ENCODE data around the gene GSK3B. TPM values are rescaled to one million over a fixed set of nuclear protein-coding genes. Genes with fewer than 3 reads are reported as not detected.
A peak's percentile ranks its signal among the peaks of the same experiment; 100 is the strongest.

Gene GSK3B
- total and polyA plus RNA-seq, 2 donors from 2014 or later = 6.4 to 52.1 TPM

GRCh38 chr3:120140098-120140742 is 46.0 kb upstream of the GSK3B start:
- Histone ChIP-seq H3K27ac (ENCODE audit: low read depth in 2 of 2, low read length in 2 of 2) (no peak overlapping the region), H3K9ac (ENCODE audit: low read length in 3 of 3) (no peak overlapping the region), H3K9me3 (ENCODE audit: control insufficient read depth in 2 of 3, insufficient read depth in 1 of 3, low read length in 3 of 3) (no peaks in the 10 kb centered on the region), H3K4me3 (ENCODE audit: low read length in 3 of 3) (no peak overlapping the region), H3K4me1 (ENCODE audit: control insufficient read depth in 2 of 3, insufficient read depth in 2 of 3, low read depth in 1 of 3, low read length in 3 of 3) (peaks cover 0 to 7% (median 0%) of the 10 kb centered on the region in 3 donors), H3K36me3 (ENCODE audit: control insufficient read depth in 2 of 3, insufficient read depth in 3 of 3, low read length in 3 of 3) (no peaks in the 10 kb centered on the region), H3K27me3 (ENCODE audit: control insufficient read depth, insufficient read depth, low read length) (no peaks in the 10 kb centered on the region)
- TF ChIP-seq CTCF (IDR thresholded peaks at IDR 0.05; ENCODE audit: borderline replicate concordance, extremely low read depth, insufficient read depth) = no peak
- FAIRE-seq (no peak), DNase-seq (peak in 1 of 5 donors; percentile 70)
- intact Hi-C loops (cut with DNase I) = no loop called here

- no peak overlapping the region for H3K27ac ChIP-seq (ENCODE audit: low read depth in 2 of 2, low read length in 2 of 2)
- no peak overlapping the region for H3K9ac ChIP-seq (ENCODE audit: low read length in 3 of 3)
- TF ChIP-seq CTCF (IDR thresholded peaks at IDR 0.05; ENCODE audit: borderline replicate concordance, extremely low read depth, insufficient read depth) = no peak
- no peaks in the 10 kb centered on the region for H3K36me3 ChIP-seq (ENCODE audit: control insufficient read depth in 2 of 3, insufficient read depth in 3 of 3, low read length in 3 of 3)
- FAIRE-seq (no peak), DNase-seq (no peak)
- H3K27me3 ChIP-seq (ENCODE audit: control insufficient read depth, insufficient read depth, low read length) = no peaks in the 10 kb centered on the region
- H3K4me1 ChIP-seq (ENCODE audit: control insufficient read depth in 2 of 3, insufficient read depth in 2 of 3, low read depth in 1 of 3, low read length in 3 of 3) = peaks cover 0 to 4% (median 0%) of the 10 kb centered on the region in 3 donors
- intact Hi-C loops (cut with DNase I) = no loop called here
- no peaks in the 10 kb centered on the region for H3K9me3 ChIP-seq (ENCODE audit: control insufficient read depth in 2 of 3, insufficient read depth in 1 of 3, low read length in 3 of 3)
- no peak overlapping the region for H3K4me3 ChIP-seq (ENCODE audit: low read length in 3 of 3)
These were observed 44.9 kb upstream of the GSK3B start for GRCh38 chr3:120139140-120139539.

- no peak for TF ChIP-seq CTCF (IDR thresholded peaks at IDR 0.05; ENCODE audit: borderline replicate concordance, extremely low read depth, insufficient read depth)
- intact Hi-C loops (cut with DNase I) = no loop called here
- DNase-seq (no peak), FAIRE-seq (no peak)
- no peaks in the 10 kb centered on the region for H3K36me3 ChIP-seq (ENCODE audit: control insufficient read depth in 2 of 3, insufficient read depth in 3 of 3, low read length in 3 of 3)
- H3K27ac ChIP-seq (ENCODE audit: low read depth in 2 of 2, low read length in 2 of 2) = no peak overlapping the region
- H3K27me3 ChIP-seq (ENCODE audit: control insufficient read depth, insufficient read depth, low read length) = no peaks in the 10 kb centered on the region
- H3K9me3 ChIP-seq (ENCODE audit: control insufficient read depth in 2 of 3, insufficient read depth in 1 of 3, low read length in 3 of 3) = no peaks in the 10 kb centered on the region
- H3K4me3 ChIP-seq (ENCODE audit: low read length in 3 of 3) = no peak overlapping the region
- no peaks in the 10 kb centered on the region for H3K4me1 ChIP-seq (ENCODE audit: control insufficient read depth in 2 of 3, insufficient read depth in 2 of 3, low read depth in 1 of 3, low read length in 3 of 3)
- H3K9ac ChIP-seq (ENCODE audit: low read length in 3 of 3) = no peak overlapping the region
These were observed 43.3 kb upstream of the GSK3B start for GRCh38 chr3:120137548-120137947.

- no peaks in the 10 kb centered on the region for H3K27me3 ChIP-seq (ENCODE audit: control insufficient read depth, insufficient read depth, low read length)
- no peak for TF ChIP-seq CTCF (IDR thresholded peaks at IDR 0.05; ENCODE audit: borderline replicate concordance, extremely low read depth, insufficient read depth)
- no peak overlapping the region for H3K4me3 ChIP-seq (ENCODE audit: low read length in 3 of 3)
- intact Hi-C loops (cut with DNase I) = no loop called here
- DNase-seq = no peak
- no peaks in the 10 kb centered on the region for H3K36me3 ChIP-seq (ENCODE audit: control insufficient read depth in 2 of 3, insufficient read depth in 3 of 3, low read length in 3 of 3)
- H3K4me1 ChIP-seq (ENCODE audit: control insufficient read depth in 2 of 3, insufficient read depth in 2 of 3, low read depth in 1 of 3, low read length in 3 of 3) = no peaks in the 10 kb centered on the region
- H3K9me3 ChIP-seq (ENCODE audit: control insufficient read depth in 2 of 3, insufficient read depth in 1 of 3, low read length in 3 of 3) = no peaks in the 10 kb centered on the region
- H3K9ac ChIP-seq (ENCODE audit: low read length in 3 of 3) = no peak overlapping the region
- H3K27ac ChIP-seq (ENCODE audit: low read depth in 2 of 2, low read length in 2 of 2) = no peak overlapping the region
- no peak for FAIRE-seq
These were observed 36.4 kb upstream of the GSK3B start for GRCh38 chr3:120130656-120131055.

Measured in kidney (tissue), 14 donors.